Measurements from ENCODE around the gene NES. TPM values are rescaled to one million over a fixed set of nuclear protein-coding genes. Genes with fewer than 3 reads are reported as not detected.

Gene NES
- total RNA-seq, 1 experiment from 2014 or later = 168 TPM

- no peak overlapping the region for H3K9ac ChIP-seq (ENCODE audit: extremely low read depth, insufficient read length, low read length)
- H3K9me3 ChIP-seq (ENCODE audit: control insufficient read depth, low read depth, low read length) = no peaks in the 10 kb centered on the region
- peaks cover 7 to 27% (median 24%) of the 10 kb centered on the region in 3 experiments for H3K36me3 Mint-ChIP-seq (ENCODE audit: insufficient read depth in 1 of 3, low read depth in 3 of 3)
- H4K20me1 ChIP-seq (ENCODE audit: control insufficient read depth, insufficient read depth, insufficient read length) = no peaks in the 10 kb centered on the region
- H2BK5ac ChIP-seq (ENCODE audit: insufficient read length, low read length) = no peak overlapping the region
- no peak for DNase-seq
- no peak overlapping the region for H4K8ac ChIP-seq (replicated peaks; ENCODE audit: insufficient read length, low read depth, low read length)
- H3K27me3 ChIP-seq (ENCODE audit: insufficient read depth, low read length) = no peaks in the 10 kb centered on the region
- no peak for TF ChIP-seq CTCF (conservative IDR thresholded peaks at IDR 0.05)
- H3K9me3 Mint-ChIP-seq = no peaks in the 10 kb centered on the region
- H3K4ac ChIP-seq (ENCODE audit: low read depth, low read length) = no peak overlapping the region
- no CpG with 5 or more reads among the region's 5 CpGs for WGBS (ENCODE audit: extremely low coverage, insufficient read length, low lambda C conversion rate)
- H3K4me3 Mint-ChIP-seq = peak overlapping the region in 1 of 2 experiments; percentile 38; a peak in 3 of 5 replicates
- no peaks in the 10 kb centered on the region for H3K79me1 ChIP-seq (ENCODE audit: insufficient read depth, low read depth, low read length, poor library complexity, severe bottlenecking)
- no peak overlapping the region for H2BK20ac ChIP-seq (ENCODE audit: low read depth, low read length, poor library complexity, severe bottlenecking)
- H3K56ac ChIP-seq (ENCODE audit: insufficient read length, low read depth, low read length) = no peak overlapping the region
- H4K91ac ChIP-seq (ENCODE audit: insufficient read length, low read depth, low read length) = no peak overlapping the region
- H2AFZ ChIP-seq (ENCODE audit: low read length) = no peak overlapping the region
- peak overlapping the region; percentile 56 to 91 (median 90); a peak in 3 of 7 replicates for H3K27ac Mint-ChIP-seq
- peaks cover 48 to 63% of the 10 kb centered on the region in 2 experiments for H3K4me1 Mint-ChIP-seq
- H3K27ac ChIP-seq (ENCODE audit: insufficient read length, low read depth, low read length) = no peak overlapping the region
- H3K4me2 ChIP-seq (ENCODE audit: insufficient read depth, insufficient read length, low read length) = peak overlapping the region; percentile 53
- no peaks in the 10 kb centered on the region for H3K79me2 ChIP-seq (ENCODE audit: insufficient read depth, low read length)
- peaks cover 17% of the 10 kb centered on the region; the same call in 1 of the 2 replicates for H3K4me1 ChIP-seq (ENCODE audit: insufficient read depth, low read length)
- peaks cover 10% of the 10 kb centered on the region for H3K23me2 ChIP-seq (ENCODE audit: insufficient read length, low read depth, low read length, poor library complexity, severe bottlenecking)
- H2BK15ac ChIP-seq (ENCODE audit: low read depth, low read length) = no peak overlapping the region
- H3K27me3 Mint-ChIP-seq (ENCODE audit: low read depth) = peaks cover 8% of the 10 kb centered on the region
- no peak overlapping the region for H2AK5ac ChIP-seq (ENCODE audit: insufficient read length, low read length)
- no peak overlapping the region for H3T11ph ChIP-seq (ENCODE audit: low read length)
- no peak overlapping the region for H4K5ac ChIP-seq (ENCODE audit: insufficient read length, low read depth, low read length)
- H3K14ac ChIP-seq (ENCODE audit: insufficient read depth, low read length) = no peak overlapping the region
- H2BK12ac ChIP-seq (ENCODE audit: insufficient read length, low read depth, low read length) = no peak overlapping the region
- no peak overlapping the region for H2BK120ac ChIP-seq (ENCODE audit: low read depth, low read length, poor library complexity, severe bottlenecking)
- no peak overlapping the region for H3K23ac ChIP-seq (ENCODE audit: insufficient read length, low read depth, low read length)
- no peak overlapping the region for H3K18ac ChIP-seq (ENCODE audit: insufficient read length, low read depth, low read length)
Measured at GRCh38 chr1:156694690-156694962, 17.4 kb upstream of the NES start.

Data from H9 (cell line).